Osteoblast (primary cell): ENCODE data around the gene CLK4. TPM values are rescaled to one million over a fixed set of nuclear protein-coding genes. Genes with fewer than 3 reads are reported as not detected.

ENCODE experiments used
- DNase-seq: peaks from one replicate; pipeline ENCODE4 v3.0.0; 2011; ENCODE audit warnings: low spot score, mixed read lengths; ENCODE audit not compliant: insufficient read length; ENCODE audit errors: missing footprints
- H2AFZ ChIP-seq: 2 replicates; pipeline ENCODE4 v1.6.0; 2011; ENCODE audit warnings: mild to moderate bottlenecking, low read length
- H3K27ac ChIP-seq: 2 replicates; pipeline ENCODE4 v1.5.1; 2011; ENCODE audit warnings: mild to moderate bottlenecking, low read depth, low read length, moderate library complexity
- H3K27me3 ChIP-seq: 2 replicates; pipeline ENCODE4 v1.6.0; 2012; ENCODE audit warnings: mild to moderate bottlenecking, control low read depth, inconsistent platforms, low read length, moderate library complexity; ENCODE audit not compliant: insufficient read depth
- H3K36me3 ChIP-seq: 2 replicates; pipeline ENCODE4 v1.5.1; 2011; ENCODE audit warnings: mild to moderate bottlenecking, low read length, control low read depth, moderate library complexity; ENCODE audit not compliant: insufficient read depth
- H3K4me1 ChIP-seq: 2 replicates; pipeline ENCODE4 v1.5.1; 2011; ENCODE audit warnings: mild to moderate bottlenecking, low read length, control low read depth, moderate library complexity; ENCODE audit not compliant: insufficient read depth
- H3K4me2 ChIP-seq: 2 replicates; pipeline ENCODE4 v1.6.0; 2011; ENCODE audit warnings: mild to moderate bottlenecking, low read length; ENCODE audit not compliant: insufficient read depth
- H3K4me3 ChIP-seq: fragments of 200-600 bp; sonication (generic); 3 replicates; pipeline ENCODE4 v1.5.1; 2012; ENCODE audit warnings: mild to moderate bottlenecking, low read length, inconsistent platforms; ENCODE audit not compliant: insufficient read depth
- H3K79me2 ChIP-seq: 2 replicates; pipeline ENCODE4 v1.6.0; 2012; ENCODE audit warnings: mild to moderate bottlenecking, low read length, control low read depth, inconsistent platforms; ENCODE audit not compliant: insufficient read depth
- H3K9me3 ChIP-seq: 2 replicates; pipeline ENCODE4 v1.5.1; 2011; ENCODE audit warnings: low read depth, low read length, control low read depth
- H4K20me1 ChIP-seq: 2 replicates; pipeline ENCODE4 v1.6.0; 2012; ENCODE audit warnings: mild to moderate bottlenecking, low read length, control low read depth; ENCODE audit not compliant: insufficient read depth
- CTCF ChIP-seq: IDR thresholded peaks from 2 replicates; pipeline ENCODE4 v1.5.1; 2011; ENCODE audit warnings: mild to moderate bottlenecking, low read depth, low read length, moderate library complexity; ENCODE audit errors: extremely low read depth
- total RNA-seq: library from RNA; depleted of rRNA; stranded (reverse); fragments of >200 nt; gene quantifications from 2 replicates; pipeline ENCODE4 v1.2.3, GENCODE V29; 2012

The CLK4 gene
- total RNA-seq, 1 donor = 33.3 TPM

GRCh38 chr5:178563621-178564020, 63.2 kb downstream of the CLK4 start:
- no peak overlapping the region for H2AFZ ChIP-seq
- peaks cover 4% of the 10 kb centered on the region for H3K27me3 ChIP-seq
- H4K20me1 ChIP-seq = no peaks in the 10 kb centered on the region
- no peak for DNase-seq
- H3K4me1 ChIP-seq = no peaks in the 10 kb centered on the region
- no peak for TF ChIP-seq CTCF
- no peak overlapping the region for H3K27ac ChIP-seq
- H3K4me3 ChIP-seq = no peak overlapping the region
- no peaks in the 10 kb centered on the region for H3K36me3 ChIP-seq
- H3K79me2 ChIP-seq = no peaks in the 10 kb centered on the region
- H3K4me2 ChIP-seq = no peak overlapping the region
- no peaks in the 10 kb centered on the region for H3K9me3 ChIP-seq

DNA sequence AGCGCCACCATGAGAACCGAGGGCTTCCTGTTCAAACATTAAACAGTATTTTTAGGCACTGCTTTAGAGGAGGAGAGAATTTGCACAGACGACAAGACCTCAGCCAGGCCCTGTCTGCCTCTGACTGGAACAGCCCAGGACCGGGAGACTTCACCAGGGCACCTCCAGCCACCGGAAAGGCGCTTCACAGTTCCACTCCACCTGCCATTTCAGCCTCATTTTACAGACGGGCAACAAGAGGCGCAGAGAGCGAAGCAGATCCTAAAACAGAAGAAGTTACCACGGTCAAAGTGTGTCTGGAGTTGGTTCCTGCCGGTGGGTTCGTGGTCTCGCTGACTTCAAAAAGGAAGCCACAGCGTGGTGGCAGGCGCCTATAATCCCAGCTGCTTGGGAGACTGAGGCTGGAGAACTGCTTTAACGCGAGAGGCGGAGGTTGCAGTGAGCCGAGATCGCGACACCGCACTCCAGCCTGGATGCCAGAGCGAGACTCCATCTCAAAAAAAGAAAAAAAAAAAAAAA, 65.0 kb downstream of the CLK4 start:
- H3K79me2 ChIP-seq = no peaks in the 10 kb centered on the region
- TF ChIP-seq CTCF = no peak
- H3K4me1 ChIP-seq = no peaks in the 10 kb centered on the region
- H3K4me2 ChIP-seq = no peak overlapping the region
- no peaks in the 10 kb centered on the region for H3K9me3 ChIP-seq
- no peak for DNase-seq
- no peaks in the 10 kb centered on the region for H4K20me1 ChIP-seq
- no peak overlapping the region for H3K4me3 ChIP-seq
- peaks cover 4% of the 10 kb centered on the region for H3K27me3 ChIP-seq
- H3K36me3 ChIP-seq = no peaks in the 10 kb centered on the region
- H2AFZ ChIP-seq = no peak overlapping the region
- no peak overlapping the region for H3K27ac ChIP-seq

- Histone ChIP-seq H3K27me3 (peaks cover 4% of the 10 kb centered on the region), H3K36me3 (no peaks in the 10 kb centered on the region), H2AFZ (no peak overlapping the region), H3K4me3 (no peak overlapping the region), H3K27ac (no peak overlapping the region), H3K9me3 (no peaks in the 10 kb centered on the region), H4K20me1 (no peaks in the 10 kb centered on the region), H3K79me2 (no peaks in the 10 kb centered on the region), H3K4me1 (no peaks in the 10 kb centered on the region), H3K4me2 (no peak overlapping the region)
- DNase-seq = no peak
- no peak for TF ChIP-seq CTCF
Observed at GRCh38 chr5:178560911-178561310, 65.9 kb downstream of the CLK4 start.

- no peaks in the 10 kb centered on the region for H3K36me3 ChIP-seq
- H3K27ac ChIP-seq = no peak overlapping the region
- no peak overlapping the region for H3K4me2 ChIP-seq
- no peak for TF ChIP-seq CTCF
- H3K9me3 ChIP-seq = no peaks in the 10 kb centered on the region
- no peak overlapping the region for H3K4me3 ChIP-seq
- no peaks in the 10 kb centered on the region for H4K20me1 ChIP-seq
- no peaks in the 10 kb centered on the region for H3K4me1 ChIP-seq
- no peaks in the 10 kb centered on the region for H3K27me3 ChIP-seq
- H2AFZ ChIP-seq = no peak overlapping the region
- no peak for DNase-seq
- no peaks in the 10 kb centered on the region for H3K79me2 ChIP-seq
Observed at GRCh38 chr5:178557416-178557815, 69.4 kb downstream of the CLK4 start.
